OCI-LY7 (cell line): Measurements from ENCODE around the gene TBC1D7. TPM values are rescaled to one million over a fixed set of nuclear protein-coding genes. Genes with fewer than 3 reads are reported as not detected.
A peak's percentile ranks its signal among the peaks of the same experiment; 100 is the strongest.

Experiments
- BruUV-seq: library from RNA; stranded (reverse); fragments of 400-500 nt; replicated peaks from 2 replicates; lab custom pipeline; 2021; lab: Mats Ljungman, UMichigan
- CTCF ChIA-PET: fragments of 300-600 bp; sonication (Branson Sonifier 250); formaldehyde crosslinking; loops from one replicate; lab custom pipeline; 2022; ENCODE audit warnings: antibody characterized with exemption; ENCODE audit not compliant: unreplicated experiment; lab: Charles Lee
- POLR2A ChIA-PET: fragments of 300-600 bp; sonication (Branson Sonifier 250); formaldehyde crosslinking; loops from one replicate; lab custom pipeline; 2022; ENCODE audit warnings: antibody characterized with exemption; lab: Charles Lee
- DNase-seq: peaks from one replicate; pipeline ENCODE4 v3.0.0-alpha.2; 2015; ENCODE audit warnings: low spot score
- H2AFZ ChIP-seq: fragments of 200-600 bp; sonication (generic), shearing (Covaris generic); 2 replicates; pipeline ENCODE4 v1.6.1; 2014; ENCODE audit warnings: mild to moderate bottlenecking, antibody characterized with exemption, low read length, moderate library complexity
- H3K27ac ChIP-seq: fragments of 200-600 bp; sonication (generic); 2 replicates; pipeline ENCODE4 v1.5.1; 2014; ENCODE audit warnings: mixed run types, low read depth, mild to moderate bottlenecking, moderate library complexity, low read length, inconsistent platforms; ENCODE audit not compliant: poor library complexity, severe bottlenecking
- H3K36me3 ChIP-seq: fragments of 200-600 bp; sonication (generic); 2 replicates; pipeline ENCODE4 v1.6.1; 2014; ENCODE audit warnings: mild to moderate bottlenecking, antibody characterized with exemption, low read length, moderate library complexity, mixed read lengths; ENCODE audit not compliant: insufficient read depth
- H3K4me1 ChIP-seq: fragments of 200-600 bp; sonication (generic); 2 replicates; pipeline ENCODE4 v1.5.1; 2014; ENCODE audit warnings: mild to moderate bottlenecking, low read length; ENCODE audit not compliant: insufficient read depth, poor library complexity, severe bottlenecking
- H3K4me2 ChIP-seq: fragments of 200-600 bp; sonication (generic); 2 replicates; pipeline ENCODE4 v1.6.1; 2014; ENCODE audit warnings: mild to moderate bottlenecking, low read length
- H3K4me3 ChIP-seq: fragments of 200-600 bp; sonication (generic); 2 replicates; pipeline ENCODE4 v1.5.1; 2014; ENCODE audit warnings: mild to moderate bottlenecking, low read depth, low read length; ENCODE audit not compliant: poor library complexity, severe bottlenecking
- H3K79me2 ChIP-seq: fragments of 200-600 bp; sonication (generic); 2 replicates; pipeline ENCODE4 v1.6.1; 2016; ENCODE audit warnings: low read depth, mild to moderate bottlenecking, low read length, moderate library complexity, mixed read lengths; ENCODE audit not compliant: insufficient read depth
- H3K9me2 ChIP-seq: fragments of 200-600 bp; sonication (generic); 2 replicates; pipeline ENCODE4 v1.6.1; 2016; ENCODE audit warnings: mild to moderate bottlenecking, low read length, mixed read lengths; ENCODE audit not compliant: insufficient read depth
- H3K9me3 ChIP-seq: fragments of 200-600 bp; sonication (generic); 2 replicates; pipeline ENCODE4 v1.6.1; 2014; ENCODE audit warnings: mild to moderate bottlenecking, mixed run types, low read length, mixed read lengths
- H4K20me1 ChIP-seq: fragments of 200-600 bp; sonication (generic); 2 replicates; pipeline ENCODE4 v1.6.1; 2014; ENCODE audit warnings: mild to moderate bottlenecking, antibody characterized with exemption, low read length, moderate library complexity, mixed read lengths; ENCODE audit not compliant: insufficient read depth
- EZH2phosphoT487 ChIP-seq: fragments of 200-600 bp; sonication (generic); IDR thresholded peaks from 2 replicates; pipeline ENCODE4 v1.6.1; 2018; ENCODE audit warnings: low read depth, borderline replicate concordance, mild to moderate bottlenecking, mixed run types, antibody characterized with exemption, low read length, moderate library complexity, mixed read lengths
- intact Hi-C: fragments of 100-400 bp; cut with micrococcal nuclease; formaldehyde crosslinking; loops from one replicate; pipeline ENCODE4 v1.10.0; 2022; ENCODE audit not compliant: unreplicated experiment
- total RNA-seq, 2 experiments: library from RNA; depleted of rRNA in 1 of 2; stranded (reverse); fragments of >200 nt in 1 of 2; shearing (Covaris generic) in 1 of 2; gene quantifications; 2 replicates each; pipeline ENCODE4 v1.2.3, GENCODE V29; 2014 to 2022
- TF ChIP-seq, protein P1 (sequence below): fragments of 200-600 bp; sonication (generic); conservative IDR thresholded peaks from 2 replicates; pipeline ENCODE4 v1.5.1; 2014; ENCODE audit warnings: mild to moderate bottlenecking, antibody characterized with exemption, low read length, moderate library complexity, mixed read lengths

Gene TBC1D7
- total RNA-seq, 2 experiments from 2014 or later, result 46.2 to 69.2 TPM

DNA sequence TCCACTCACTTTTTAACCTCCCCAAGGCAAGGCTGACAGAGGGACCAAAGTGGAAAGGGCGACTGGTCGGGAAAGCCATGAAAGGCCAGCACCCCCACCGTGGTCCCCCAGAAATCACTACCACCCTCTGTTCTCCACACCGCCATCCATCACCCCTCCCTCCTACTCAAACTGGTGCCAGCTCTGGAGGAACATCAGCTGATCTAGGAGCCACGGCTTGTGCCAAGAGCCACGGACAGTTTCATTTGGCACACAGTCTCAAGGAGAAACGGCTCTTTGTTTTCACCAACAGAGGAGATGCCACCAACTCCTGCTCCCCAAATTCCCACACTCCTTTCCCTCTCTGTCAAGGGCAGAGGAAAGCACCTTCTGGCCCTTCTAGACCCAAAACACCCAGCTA is 26.0 kb downstream of the TBC1D7 start:
- no peaks in the 10 kb centered on the region for H3K79me2 ChIP-seq
- H3K4me1 ChIP-seq, result peaks cover 82% of the 10 kb centered on the region
- intact Hi-C loops, result no loop called here
- 0 out of 2 replicates have a peak, but pooled peaks cover 9% of the 10 kb centered on the region for H4K20me1 ChIP-seq
- BruUV-seq, result no TSS peak
- H3K4me2 ChIP-seq, result no peak overlapping the region
- TF ChIP-seq EZH2phosphoT487, result no peak
- TF ChIP-seq, protein P1, sequence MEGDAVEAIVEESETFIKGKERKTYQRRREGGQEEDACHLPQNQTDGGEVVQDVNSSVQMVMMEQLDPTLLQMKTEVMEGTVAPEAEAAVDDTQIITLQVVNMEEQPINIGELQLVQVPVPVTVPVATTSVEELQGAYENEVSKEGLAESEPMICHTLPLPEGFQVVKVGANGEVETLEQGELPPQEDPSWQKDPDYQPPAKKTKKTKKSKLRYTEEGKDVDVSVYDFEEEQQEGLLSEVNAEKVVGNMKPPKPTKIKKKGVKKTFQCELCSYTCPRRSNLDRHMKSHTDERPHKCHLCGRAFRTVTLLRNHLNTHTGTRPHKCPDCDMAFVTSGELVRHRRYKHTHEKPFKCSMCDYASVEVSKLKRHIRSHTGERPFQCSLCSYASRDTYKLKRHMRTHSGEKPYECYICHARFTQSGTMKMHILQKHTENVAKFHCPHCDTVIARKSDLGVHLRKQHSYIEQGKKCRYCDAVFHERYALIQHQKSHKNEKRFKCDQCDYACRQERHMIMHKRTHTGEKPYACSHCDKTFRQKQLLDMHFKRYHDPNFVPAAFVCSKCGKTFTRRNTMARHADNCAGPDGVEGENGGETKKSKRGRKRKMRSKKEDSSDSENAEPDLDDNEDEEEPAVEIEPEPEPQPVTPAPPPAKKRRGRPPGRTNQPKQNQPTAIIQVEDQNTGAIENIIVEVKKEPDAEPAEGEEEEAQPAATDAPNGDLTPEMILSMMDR, result no peak
- no peak overlapping the region for H2AFZ ChIP-seq
- POLR2A ChIA-PET, result interaction anchor here (0.6 to 4.9 kb wide), 11 partner anchors 9 to 190 kb away, joined by 3 to 43 read pairs (median 3); partner anchors contain the start of gene TBC1D7
- peaks cover 46% of the 10 kb centered on the region for H3K36me3 ChIP-seq
- H3K9me3 ChIP-seq, result no peaks in the 10 kb centered on the region
- no peak overlapping the region for H3K27ac ChIP-seq
- DNase-seq, result no peak
- CTCF ChIA-PET, result interaction anchor here (0.9 kb wide), 1 partner anchor 9 kb away, joined by 3 read pairs; no protein-coding TSS in a partner anchor
- H3K4me3 ChIP-seq, result no peak overlapping the region
- no peaks in the 10 kb centered on the region for H3K9me2 ChIP-seq

DNA sequence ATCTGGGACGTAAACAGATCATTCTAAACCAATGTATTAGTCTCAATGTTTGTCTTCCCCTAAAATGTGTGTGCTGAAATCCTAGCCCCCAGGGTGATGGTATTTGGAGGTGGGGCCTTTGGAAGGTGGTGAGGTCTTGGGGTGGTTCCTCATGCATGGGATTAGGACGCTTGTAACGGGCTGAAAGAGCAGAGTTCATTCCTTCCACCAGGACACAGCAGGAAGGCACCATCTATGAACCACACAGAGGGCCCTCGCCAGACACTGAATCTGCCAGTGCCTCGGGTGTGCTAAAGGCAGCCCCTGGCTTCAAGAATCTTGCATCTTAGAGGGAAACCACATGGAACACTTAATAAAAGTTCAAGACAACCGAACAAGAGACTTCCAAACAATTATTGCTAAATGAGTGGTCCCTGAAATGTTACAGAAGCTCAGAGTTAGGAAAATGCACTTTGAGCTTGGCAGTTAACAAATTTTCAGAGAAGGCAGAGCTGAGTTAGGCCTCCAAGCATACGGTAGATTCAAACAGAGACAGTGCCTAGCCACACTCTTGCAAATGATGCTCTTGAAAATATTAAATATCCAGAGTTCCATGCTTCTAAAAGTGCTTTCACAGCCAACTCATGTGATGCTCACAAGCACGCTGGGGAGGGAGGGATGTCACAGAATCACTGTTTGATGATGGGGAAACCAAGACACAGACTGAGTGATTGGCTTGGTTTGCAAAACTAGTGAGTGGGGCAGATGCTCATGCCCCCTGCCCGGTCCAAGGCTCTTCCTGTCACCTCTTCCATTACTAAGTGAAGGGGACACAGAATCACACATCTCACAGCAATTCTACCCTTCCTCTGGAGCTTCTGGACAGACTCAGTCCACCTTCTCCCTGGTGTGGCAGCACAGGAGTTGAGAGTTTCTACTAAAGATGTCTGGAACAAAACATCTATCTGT is 27.4 kb downstream of the TBC1D7 start:
- Histone ChIP-seq H3K9me3 (no peaks in the 10 kb centered on the region), H3K4me1 (peaks cover 95% of the 10 kb centered on the region), H3K4me3 (no peak overlapping the region), H3K79me2 (no peaks in the 10 kb centered on the region), H3K36me3 (peaks cover 35% of the 10 kb centered on the region), H3K4me2 (peak overlapping the region; percentile 49; the same call in 1 of the 2 replicates), H4K20me1 (0 out of 2 replicates have a peak, but pooled peaks cover 9% of the 10 kb centered on the region), H3K9me2 (no peaks in the 10 kb centered on the region), H2AFZ (no peak overlapping the region), H3K27ac (peak overlapping the region; percentile 80)
- no TSS peak for BruUV-seq
- no peak for DNase-seq
- POLR2A ChIA-PET, result interaction anchor here (0.6 to 4.9 kb wide), 4 partner anchors 8 to 36 kb away, joined by 3 to 43 read pairs (median 4); partner anchors contain the start of gene TBC1D7
- intact Hi-C loops, result no loop called here
- TF ChIP-seq, protein P1, result no peak
- no peak for TF ChIP-seq EZH2phosphoT487
- CTCF ChIA-PET, result no interaction called here
